ENCODE results near the gene PLLP.

GRCh38 chr16:57299719-57300386 is 15.4 kb upstream of the PLLP start:
- TF ChIP-seq RFX5 (IDR thresholded peaks at IDR 0.05; ENCODE audit: low read depth, low read length) (no peak), CTCF (IDR thresholded peaks at IDR 0.05 in 2 of 3, conservative IDR thresholded peaks at IDR 0.05 in 1 of 3; ENCODE audit: control insufficient read depth in 2 of 3, extremely low read depth in 1 of 3, insufficient read depth in 1 of 3, low read depth in 3 of 3, low read length in 3 of 3) (no peak; a peak in 2 of 6 replicates), TARDBP (IDR thresholded peaks at IDR 0.05; ENCODE audit: borderline replicate concordance) (peak; percentile 95), EZH2 (IDR thresholded peaks at IDR 0.05; ENCODE audit: borderline replicate concordance, control insufficient read depth, low read depth, low read length) (no peak), GATAD2B (conservative IDR thresholded peaks at IDR 0.05; ENCODE audit: low read depth) (peak; percentile 66), KLF5 (IDR thresholded peaks at IDR 0.05; ENCODE audit: partially characterized antibody) (no peak), POLR2A (IDR thresholded peaks at IDR 0.05; ENCODE audit: low read depth, low read length) (peak; percentile 56), ZNF24 (IDR thresholded peaks at IDR 0.05) (peak; percentile 99), MXI1 (IDR thresholded peaks at IDR 0.05; ENCODE audit: low read depth, low read length) (peak; percentile 69; the same call in 1 of the 2 replicates), CEBPZ (IDR thresholded peaks at IDR 0.05; ENCODE audit: low read depth, low read length) (no peak), ZNF207 (IDR thresholded peaks at IDR 0.05; ENCODE audit: borderline replicate concordance) (peak; percentile 69), SP1 (IDR thresholded peaks at IDR 0.05; ENCODE audit: low read depth, low read length) (peak; percentile 27), CHD4 (IDR thresholded peaks at IDR 0.05) (no peak)
